H1 (cell line): ENCODE measurements around the gene GALNT9. TPM values are rescaled to one million over a fixed set of nuclear protein-coding genes. Genes with fewer than 3 reads are reported as not detected.

Experiments
- CTCF ChIA-PET: fragments of 300-600 bp; sonication (Branson Sonifier 250); formaldehyde crosslinking; loops from one replicate; lab custom pipeline; 2021; ENCODE audit not compliant: partially characterized antibody; lab: Charles Lee
- POLR2A ChIA-PET: fragments of 300-600 bp; sonication (Branson Sonifier 250); formaldehyde crosslinking; loops from one replicate; lab custom pipeline; 2021; ENCODE audit warnings: inconsistent platforms; ENCODE audit not compliant: partially characterized antibody; lab: Charles Lee
- DNase-seq, 2 experiments: peaks; one replicate each; pipeline versions ENCODE4 v3.0.0 to v3.0.0-alpha.2; 2010 to 2022; ENCODE audit warnings: low spot score in 2 of 2, low read depth in 1 of 2, mixed read lengths in 1 of 2
- FAIRE-seq: peaks from 2 replicates; lab custom pipeline; 2011; peaks lifted over from hg19 to GRCh38; lab: Jason Lieb, UNC
- H2AFZ ChIP-seq: 2 replicates; pipeline ENCODE4 v1.8.1; 2012; ENCODE audit warnings: low read length, inconsistent platforms
- H2AK5ac ChIP-seq: 2 replicates; pipeline ENCODE4 v1.6.1; 2013; ENCODE audit warnings: low read depth, low read length
- H2BK120ac ChIP-seq: replicated peaks from 2 replicates; pipeline ENCODE3; 2013; ENCODE audit warnings: low read depth, low read length, inconsistent platforms
- H2BK12ac ChIP-seq: 2 replicates; pipeline ENCODE4 v1.6.1; 2013; ENCODE audit warnings: low read depth, low read length
- H2BK15ac ChIP-seq: 2 replicates; pipeline ENCODE4 v1.6.1; 2013; ENCODE audit warnings: low read length
- H2BK20ac ChIP-seq: 2 replicates; pipeline ENCODE4 v1.6.1; 2013; ENCODE audit warnings: low read length
- H2BK5ac ChIP-seq: 2 replicates; pipeline ENCODE4 v1.6.1; 2013; ENCODE audit warnings: low read depth, low read length
- H3K14ac ChIP-seq: 2 replicates; pipeline ENCODE4 v1.6.1; 2013; ENCODE audit warnings: inconsistent platforms; ENCODE audit not compliant: insufficient read length
- H3K18ac ChIP-seq: 2 replicates; pipeline ENCODE4 v1.6.1; 2013; ENCODE audit warnings: low read length; ENCODE audit errors: extremely low read depth
- H3K23ac ChIP-seq: 2 replicates; pipeline ENCODE4 v1.6.1; 2013; ENCODE audit warnings: inconsistent platforms; ENCODE audit not compliant: insufficient read length
- H3K23me2 ChIP-seq: 2 replicates; pipeline ENCODE4 v1.6.1; 2013; ENCODE audit warnings: low read depth, low read length
- H3K27ac ChIP-seq: 2 replicates; pipeline ENCODE4 v1.6.1; 2011; ENCODE audit warnings: low read depth, low read length, inconsistent platforms
- H3K27me3 ChIP-seq, 4 experiments: replicated peaks in 1 of 4; 1 replicate in 1 of 4; 2 replicates in 3 of 4; pipeline versions ENCODE4 v1.6.1 to v1.8.1; 2011 to 2013; ENCODE audit warnings: low read length in 3 of 4, mild to moderate bottlenecking in 3 of 4, inconsistent platforms in 2 of 4, mixed read lengths in 2 of 4, moderate library complexity in 1 of 4; ENCODE audit not compliant: control insufficient read depth in 3 of 4, insufficient read depth in 3 of 4; ENCODE audit errors: extremely low read depth in 1 of 4
- H3K36me3 ChIP-seq, 4 experiments: 2 replicates each; pipeline versions ENCODE4 v1.6.1 to v1.8.1; 2011 to 2013; ENCODE audit warnings: mild to moderate bottlenecking in 4 of 4, low read length in 3 of 4, moderate library complexity in 2 of 4, control low read depth in 1 of 4, inconsistent platforms in 1 of 4; ENCODE audit not compliant: insufficient read depth in 4 of 4, control insufficient read depth in 2 of 4
- H3K4ac ChIP-seq: replicated peaks from 2 replicates; pipeline ENCODE3; 2013; ENCODE audit warnings: low read length, low read depth, mixed read lengths, inconsistent platforms; ENCODE audit not compliant: insufficient read length
- H3K4me1 ChIP-seq, 4 experiments: replicated peaks in 1 of 4; 1 replicate in 1 of 4; 2 replicates in 3 of 4; pipeline versions ENCODE4 v1.6.1 to v1.8.1; 2011 to 2013; ENCODE audit warnings: low read length in 3 of 4, inconsistent platforms in 2 of 4, mixed read lengths in 1 of 4; ENCODE audit not compliant: insufficient read depth in 4 of 4, control insufficient read depth in 3 of 4
- H3K4me2 ChIP-seq, 2 experiments: 2 replicates each; pipeline versions ENCODE4 v1.6.1 to v1.8.1; 2011 to 2013; ENCODE audit warnings: low read depth in 2 of 2, low read length in 2 of 2, control low read depth in 1 of 2, inconsistent platforms in 1 of 2, mild to moderate bottlenecking in 1 of 2; ENCODE audit not compliant: insufficient read depth in 1 of 2
- H3K4me3 ChIP-seq, 4 experiments: fragments of 200-600, 300-600 bp in 1 of 4; sonication (generic), shearing (Covaris generic), sonication (Bioruptor Twin) in 1 of 4; 2 replicates each; pipeline versions ENCODE4 v1.5.1 to v1.8.1; 2011 to 2016; ENCODE audit warnings: low read length in 4 of 4, low read depth in 3 of 4, control low read depth in 2 of 4, inconsistent platforms in 2 of 4, mild to moderate bottlenecking in 2 of 4, mixed read lengths in 1 of 4, moderate library complexity in 1 of 4; ENCODE audit not compliant: insufficient read depth in 2 of 4; ENCODE audit errors: extremely low read depth in 1 of 4
- H3K56ac ChIP-seq: replicated peaks from 2 replicates; pipeline ENCODE3; 2013; ENCODE audit warnings: low read depth, mild to moderate bottlenecking, mixed read lengths, low read length, inconsistent platforms; ENCODE audit not compliant: insufficient read length
- H3K79me1 ChIP-seq: 2 replicates; pipeline ENCODE4 v1.6.1; 2013; ENCODE audit warnings: low read depth, low read length, control low read depth
- H3K79me2 ChIP-seq, 2 experiments: 2 replicates each; pipeline versions ENCODE4 v1.6.1 to v1.8.1; 2012 to 2013; ENCODE audit warnings: low read length in 2 of 2, mild to moderate bottlenecking in 2 of 2, inconsistent platforms in 1 of 2; ENCODE audit not compliant: insufficient read depth in 2 of 2, control insufficient read depth in 1 of 2
- H3K9ac ChIP-seq, 4 experiments: replicated peaks in 1 of 4; 1 replicate in 1 of 4; 2 replicates in 3 of 4; pipeline versions ENCODE4 v1.6.1 to v1.8.1; 2011 to 2013; ENCODE audit warnings: low read depth in 3 of 4, low read length in 3 of 4, control low read depth in 2 of 4, mild to moderate bottlenecking in 2 of 4, moderate library complexity in 2 of 4, inconsistent platforms in 1 of 4; ENCODE audit errors: extremely low read depth in 1 of 4
- H3K9me3 ChIP-seq, 2 experiments: 2 replicates each; pipeline versions ENCODE4 v1.6.1 to v1.8.1; 2012 to 2013; ENCODE audit warnings: mild to moderate bottlenecking in 2 of 2, moderate library complexity in 2 of 2, control low read depth in 1 of 2, inconsistent platforms in 1 of 2, low read depth in 1 of 2, low read length in 1 of 2, mixed read lengths in 1 of 2; ENCODE audit not compliant: insufficient read depth in 2 of 2
- H4K20me1 ChIP-seq, 2 experiments: replicated peaks in 1 of 2; 2 replicates each; pipeline versions ENCODE3 to v1.8.1; 2011 to 2013; ENCODE audit warnings: inconsistent platforms in 2 of 2, low read length in 2 of 2, mild to moderate bottlenecking in 1 of 2; ENCODE audit not compliant: insufficient read depth in 2 of 2, control insufficient read depth in 1 of 2
- H4K5ac ChIP-seq: 2 replicates; pipeline ENCODE4 v1.6.1; 2013; ENCODE audit warnings: low read length, low read depth, mixed read lengths, inconsistent platforms; ENCODE audit not compliant: insufficient read length
- H4K8ac ChIP-seq: 2 replicates; pipeline ENCODE4 v1.8.0; 2013; ENCODE audit warnings: mild to moderate bottlenecking, moderate library complexity, low read length, inconsistent platforms; ENCODE audit not compliant: insufficient read depth; ENCODE audit errors: extremely low read depth
- H4K91ac ChIP-seq: replicated peaks from 2 replicates; pipeline ENCODE3; 2013; ENCODE audit warnings: low read length, mixed read lengths, inconsistent platforms; ENCODE audit not compliant: insufficient read length
- CEBPB ChIP-seq: IDR thresholded peaks from 2 replicates; pipeline ENCODE4 v1.6.1; 2012; ENCODE audit warnings: low read depth, low read length
- CTBP2 ChIP-seq: IDR thresholded peaks from 2 replicates; pipeline ENCODE4 v1.7.0; 2011; ENCODE audit warnings: borderline replicate concordance, mild to moderate bottlenecking, moderate library complexity, mixed read lengths, low read length; ENCODE audit not compliant: insufficient read depth, insufficient read length
- KDM5A ChIP-seq: fragments of 200-600 bp; IDR thresholded peaks from 2 replicates; pipeline ENCODE4 v1.7.1; 2012; ENCODE audit warnings: mild to moderate bottlenecking, low read length, inconsistent platforms, mixed read lengths
- RNF2 ChIP-seq: fragments of 200-900, 300-1000 bp; sonication (generic); IDR thresholded peaks from 2 replicates; pipeline ENCODE4 v1.7.1; 2016; ENCODE audit warnings: borderline replicate concordance, low read depth, mild to moderate bottlenecking, antibody characterized with exemption, low read length; ENCODE audit not compliant: poor library complexity, severe bottlenecking; ENCODE audit errors: missing control alignments
- TAF7 ChIP-seq: optimal IDR thresholded peaks from 2 replicates; pipeline ENCODE3; 2011; ENCODE audit warnings: low read depth, mild to moderate bottlenecking, inconsistent platforms, low read length, moderate library complexity, borderline replicate concordance
- WGBS, 2 experiments: shearing (Covaris generic) in 1 of 2; methylation state at CpG; one replicate each; pipeline versions ENCODE4 v1.1.6 to v1.1.7; 2013 to 2015; ENCODE audit warnings: low lambda C conversion rate in 2 of 2, mixed read lengths in 2 of 2, inconsistent platforms in 1 of 2, low coverage in 1 of 2, missing lambda C conversion rate in 1 of 2; ENCODE audit not compliant: insufficient replicate concordance in 2 of 2, insufficient coverage in 1 of 2, insufficient read length in 1 of 2; ENCODE audit errors: extremely low coverage in 1 of 2, missing lambda C conversion rate in 1 of 2; 5-methylcytosine and 5-hydroxymethylcytosine counted together
- polyA plus RNA-seq, 7 experiments: library from polyadenylated mRNA; depleted of rRNA in 3 of 7; stranded (reverse) in 5 of 7; unstranded in 2 of 7; fragments of >200 nt in 5 of 7; fragments of 200-250 nt in 2 of 7; gene quantifications; 1 replicate in 5 of 7; 2 replicates in 1 of 7; 4 replicates in 1 of 7; pipeline versions ENCODE4 v1.2.1 to v1.2.3, GENCODE V29; 2011 to 2013; ENCODE audit warnings: missing spikeins in 2 of 7, mixed read lengths in 2 of 7
- total RNA-seq: library from RNA; stranded (reverse); fragmentation: NEBNext Ultra II Directional; extraction: Animal tissue kit (Norgen Biotek cat#: 25700); gene quantifications from 2 replicates; pipeline ENCODE4 v1.2.1, GENCODE V29; 2021

GALNT9 gene
- total and polyA plus RNA-seq, 2 of the 8 experiments (the other 6 are each of a cell fraction or from before 2014, with no cell fraction given) = 2.0 to 3.6 TPM

GRCh38 chr12:132171293-132171967 is 158.0 kb downstream of the GALNT9 start:
- no peak overlapping the region for H3K23ac ChIP-seq
- no peak overlapping the region for H3K4me3 ChIP-seq
- no peak overlapping the region for H4K5ac ChIP-seq
- no peak overlapping the region for H2AK5ac ChIP-seq
- no peak overlapping the region for H2BK15ac ChIP-seq
- FAIRE-seq (no peak), DNase-seq (no peak)
- no peak overlapping the region for H2BK120ac ChIP-seq
- H3K23me2 ChIP-seq = peaks cover 7% of the 10 kb centered on the region; the same call in 1 of the 2 replicates
- H3K18ac ChIP-seq = no peak overlapping the region
- no peaks in the 10 kb centered on the region for H3K79me1 ChIP-seq
- H3K36me3 ChIP-seq = no peaks in the 10 kb centered on the region
- ChIA-PET CTCF (interaction anchor here (0.8 to 1.4 kb wide), 3 partner anchors 23 to 243 kb away, joined by 3 to 5 read pairs (median 4); no protein-coding TSS in a partner anchor), POLR2A (no interaction called here)
- H3K27ac ChIP-seq = no peak overlapping the region
- H3K4me1 ChIP-seq = no peaks in the 10 kb centered on the region
- no peak overlapping the region; the same call in none of the 2 replicates for H4K8ac ChIP-seq
- H3K27me3 ChIP-seq = peaks cover 0 to 18% (median 14%) of the 10 kb centered on the region in 4 experiments; a peak in 5 of 7 replicates
- H3K56ac ChIP-seq = peak overlapping the region; percentile 1
- peaks cover 0 to 6% of the 10 kb centered on the region in 2 experiments for H4K20me1 ChIP-seq
- H4K91ac ChIP-seq = no peak overlapping the region
- no peaks in the 10 kb centered on the region for H3K9me3 ChIP-seq
- 88% methylated on average over 16 of the region's 24 CpGs; no CpG with 5 or more reads in 1 of the 2 experiments for WGBS, 2 experiments
- H2AFZ ChIP-seq = no peak overlapping the region
- TF ChIP-seq TAF7 (no peak), CEBPB (no peak), CTBP2 (no peak), RNF2 (no peak), KDM5A (no peak)
- H3K79me2 ChIP-seq = no peaks in the 10 kb centered on the region
- no peak overlapping the region for H2BK20ac ChIP-seq
- H3K4me2 ChIP-seq = no peak overlapping the region
- H3K4ac ChIP-seq = no peak overlapping the region
- H3K9ac ChIP-seq = no peak overlapping the region
- no peak overlapping the region for H3K14ac ChIP-seq
- no peak overlapping the region for H2BK12ac ChIP-seq
- H2BK5ac ChIP-seq = no peak overlapping the region
